ENCODE results near the gene SDC3.

Gene SDC3

DNA sequence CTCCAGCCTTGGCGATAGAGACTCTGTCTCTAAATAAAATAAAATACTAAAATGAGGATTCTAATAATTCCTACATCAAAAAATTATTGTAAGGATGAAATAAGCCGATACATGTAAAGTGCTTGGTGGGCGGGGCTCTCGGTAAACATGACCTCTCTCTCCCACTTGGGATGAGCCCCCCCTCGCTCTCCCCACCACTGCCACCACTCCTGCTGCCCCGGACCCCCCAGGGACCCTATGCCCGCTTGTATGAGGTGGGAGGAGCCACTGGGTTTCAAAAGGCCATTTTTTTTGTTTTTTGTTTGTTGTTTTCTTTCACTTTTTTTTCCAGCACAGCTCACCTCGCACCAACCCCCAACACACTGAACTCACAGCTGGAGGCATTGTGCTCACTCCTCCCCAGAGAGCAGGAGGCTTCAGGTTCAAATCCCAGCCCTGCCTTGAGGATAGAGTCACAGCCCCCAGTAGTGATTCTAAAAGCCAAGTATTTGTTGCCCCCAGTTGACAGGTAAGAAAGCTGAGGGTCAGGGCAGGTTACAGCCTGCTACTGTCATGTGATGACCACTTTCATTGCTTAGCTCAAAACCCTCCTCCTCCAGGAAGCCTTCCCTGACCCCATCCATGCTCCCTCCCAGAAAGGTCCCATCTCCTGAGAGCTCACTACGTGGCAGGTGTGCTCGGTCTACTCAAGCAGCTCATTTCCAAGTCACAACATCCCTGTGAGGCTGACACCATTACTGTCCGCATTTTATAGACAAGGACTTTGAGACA lies 4.2 kb downstream of the SDC3 start:
- DNase-seq, result no peak

DNA sequence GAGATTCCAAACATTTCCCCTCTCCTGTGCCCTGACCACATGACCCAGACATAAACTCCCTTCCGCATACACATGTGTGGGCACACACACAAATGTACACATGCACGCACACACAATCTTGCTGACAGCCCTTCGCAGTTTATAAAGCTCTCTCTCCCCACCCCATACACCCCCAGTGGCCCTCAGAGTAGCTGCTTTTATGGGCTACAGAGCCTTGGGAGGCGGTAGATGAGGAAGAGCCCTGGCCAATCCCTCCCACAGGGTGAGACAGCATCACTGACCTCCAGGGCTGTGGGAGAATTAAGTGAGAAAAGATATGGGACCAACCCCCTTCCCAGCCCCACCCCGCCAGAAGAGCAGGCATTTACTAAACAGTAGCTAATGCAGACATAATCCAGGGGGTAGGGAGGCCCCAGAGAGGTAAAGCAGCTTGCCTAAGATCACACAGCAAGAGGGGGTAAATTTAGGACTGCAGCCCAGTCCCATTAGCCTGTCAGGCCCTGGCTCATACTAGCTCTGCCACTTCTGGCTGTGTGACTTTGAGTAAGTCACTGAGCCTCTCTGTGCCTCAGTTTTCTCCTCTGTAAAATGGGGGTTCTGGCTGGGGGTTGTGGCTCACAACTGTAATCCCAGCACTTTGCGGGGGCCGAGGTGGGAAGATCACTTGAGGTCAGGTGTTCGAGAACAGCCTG lies 5.1 kb downstream of the SDC3 start:
- no peak for DNase-seq

DNA sequence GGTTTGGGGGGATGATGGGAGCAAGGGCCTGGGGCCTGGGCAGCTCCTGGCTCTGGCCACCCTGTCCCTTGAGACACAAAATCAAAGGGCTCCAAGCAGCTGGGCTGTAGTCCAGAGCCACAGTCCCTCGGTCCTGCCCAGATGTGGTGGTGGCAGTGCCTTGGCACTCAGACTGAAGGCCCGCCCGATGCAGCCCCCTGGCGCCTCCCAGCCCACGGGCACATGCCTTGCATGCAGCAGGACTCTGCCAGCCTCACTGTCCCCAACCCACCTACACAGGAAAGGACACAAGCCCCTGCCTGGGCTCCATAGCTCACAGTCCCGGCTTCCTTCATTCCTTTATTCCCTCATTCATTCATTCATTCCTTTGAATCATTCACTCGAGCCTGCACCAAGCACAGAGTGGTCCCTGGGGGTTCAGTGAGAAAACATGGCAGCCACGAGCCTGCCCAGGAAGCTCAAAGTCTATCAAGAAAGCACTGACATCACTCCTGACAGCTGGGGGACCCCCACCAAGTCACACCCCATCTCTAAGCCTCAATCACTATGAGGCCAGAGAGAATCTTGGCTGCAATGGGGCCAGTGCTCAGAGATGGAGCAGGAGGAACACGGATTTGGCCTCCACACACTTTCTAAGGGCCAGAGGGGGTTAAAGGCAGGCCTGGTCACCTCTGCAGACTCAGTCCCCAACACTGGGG lies 5.8 kb downstream of the SDC3 start:
- no peak for DNase-seq

DNA sequence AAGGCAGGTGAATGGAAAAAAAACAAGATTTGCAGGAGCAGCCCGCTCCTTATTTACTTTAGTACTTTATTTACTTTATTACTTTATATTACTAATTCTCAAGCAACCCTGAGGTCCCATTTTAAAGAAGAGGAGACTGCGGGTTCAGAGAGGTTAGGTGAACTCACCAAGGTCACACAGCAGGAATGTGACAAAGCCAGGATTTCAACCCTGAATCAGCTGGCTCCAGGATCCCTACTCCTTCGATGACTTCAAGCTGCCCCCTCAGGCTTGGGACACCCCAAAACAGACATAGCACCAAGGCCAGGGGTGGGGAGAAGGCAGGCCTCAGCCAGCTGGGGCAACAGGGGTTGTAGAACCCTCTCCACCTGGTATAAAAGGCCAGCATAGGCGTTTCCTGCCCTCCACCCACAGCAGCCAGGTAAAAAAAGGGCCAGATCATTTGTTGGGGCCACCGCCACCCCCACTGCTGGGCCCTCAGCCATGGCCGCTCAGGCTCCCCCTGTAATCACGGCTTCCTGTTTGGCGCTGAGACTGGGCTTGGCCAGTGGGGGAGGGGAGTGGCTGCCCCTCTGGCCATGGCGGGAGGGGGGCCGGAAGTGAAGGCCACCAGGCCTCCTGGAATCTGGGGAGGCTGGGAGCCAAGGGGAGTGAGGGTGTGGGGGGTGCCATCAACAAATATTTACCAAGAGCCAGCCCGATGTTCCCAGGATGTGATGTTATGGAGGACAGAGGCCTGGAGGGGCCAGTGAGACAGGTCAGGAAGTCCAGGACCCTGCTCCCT lies 6.6 kb downstream of the SDC3 start:
- no peak for DNase-seq

DNA sequence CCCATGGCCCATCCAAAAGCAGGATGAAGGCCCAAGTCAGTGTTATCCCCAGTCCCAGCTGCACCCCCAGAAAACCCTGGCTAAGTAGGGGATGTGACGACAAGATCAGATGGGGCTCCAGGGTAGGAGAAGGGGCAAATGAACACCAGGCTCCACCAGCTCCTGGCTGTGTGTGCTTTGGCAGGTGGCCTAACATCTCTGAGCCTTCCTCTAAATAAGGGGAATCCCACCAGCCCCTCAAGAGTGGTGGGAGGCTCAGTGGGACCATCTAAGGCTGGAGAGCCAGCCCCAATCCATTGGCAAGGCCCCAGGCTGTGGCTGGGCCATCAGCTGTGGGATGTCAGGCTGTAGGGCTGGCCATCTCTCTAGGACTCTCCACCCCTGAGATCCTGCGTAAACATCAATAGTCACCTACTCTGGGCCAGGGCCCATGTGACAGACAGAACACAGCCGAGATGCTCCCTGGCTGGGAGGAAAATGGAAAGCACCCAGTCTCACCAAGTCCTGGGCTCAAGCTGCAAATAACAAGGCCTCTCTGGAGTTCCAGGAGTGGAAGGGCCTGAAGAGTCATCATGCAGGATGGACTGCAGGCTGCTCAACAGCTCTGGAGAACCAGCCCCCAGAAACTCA lies 7.5 kb downstream of the SDC3 start:
- DNase-seq, result no peak

DNA sequence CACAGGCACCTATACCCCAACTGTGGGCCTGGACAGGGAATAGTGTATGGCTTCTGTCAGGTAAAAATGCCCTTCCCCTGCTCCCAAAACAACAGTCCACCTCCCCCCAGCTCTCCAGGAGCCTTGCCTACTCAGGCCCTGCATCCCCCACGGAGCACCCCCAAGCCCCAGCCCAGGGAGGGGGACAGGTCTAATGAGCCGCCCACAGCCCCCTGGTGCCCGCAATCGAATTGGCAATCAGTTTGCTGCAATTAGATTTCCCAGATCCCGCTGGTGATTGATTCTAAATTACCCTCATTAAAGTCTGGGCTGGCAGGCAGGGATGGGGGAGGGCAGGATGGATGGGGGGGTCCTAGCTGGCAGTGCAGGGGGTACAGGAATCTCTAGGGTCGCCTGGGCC lies 8.1 kb downstream of the SDC3 start:
- DNase-seq, result no peak

DNA sequence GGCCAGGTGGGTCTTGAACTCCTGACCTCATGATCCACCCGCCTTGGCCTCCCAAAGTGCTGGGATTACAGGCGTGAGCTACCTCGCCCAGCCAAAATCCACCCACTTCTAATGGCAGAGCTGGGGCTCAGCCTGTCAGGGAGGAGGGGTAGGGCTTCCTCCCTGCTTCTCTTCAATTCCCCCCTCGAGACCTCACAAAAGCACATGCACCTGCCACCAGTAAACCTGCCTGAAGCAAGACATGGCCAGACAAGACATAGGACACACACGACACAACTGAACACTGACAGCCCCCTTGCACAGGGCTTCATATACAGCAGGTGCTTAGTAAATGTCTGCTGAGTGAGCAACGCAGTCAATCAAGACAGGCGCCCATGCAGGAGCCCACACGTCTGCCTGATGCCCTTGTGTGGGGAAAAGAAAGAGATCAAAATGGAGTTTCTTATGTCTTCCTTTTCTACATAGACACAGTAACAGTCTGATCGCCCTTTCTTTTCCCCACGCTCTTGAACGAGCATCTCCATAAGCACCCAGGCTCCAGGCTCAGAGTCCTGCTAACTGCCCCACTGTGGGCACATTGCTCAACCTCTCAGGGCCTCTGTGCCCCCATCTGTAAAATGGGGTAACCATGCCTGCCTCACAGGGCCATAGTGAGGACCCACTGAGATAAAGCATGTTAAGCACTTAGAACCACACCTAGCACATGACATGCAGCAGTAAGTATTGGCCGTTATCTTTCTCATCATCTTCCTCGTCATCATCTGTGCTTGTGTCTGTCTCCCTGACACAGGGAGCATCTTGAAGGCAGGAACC lies 8.8 kb downstream of the SDC3 start:
- no peak for DNase-seq

DNA sequence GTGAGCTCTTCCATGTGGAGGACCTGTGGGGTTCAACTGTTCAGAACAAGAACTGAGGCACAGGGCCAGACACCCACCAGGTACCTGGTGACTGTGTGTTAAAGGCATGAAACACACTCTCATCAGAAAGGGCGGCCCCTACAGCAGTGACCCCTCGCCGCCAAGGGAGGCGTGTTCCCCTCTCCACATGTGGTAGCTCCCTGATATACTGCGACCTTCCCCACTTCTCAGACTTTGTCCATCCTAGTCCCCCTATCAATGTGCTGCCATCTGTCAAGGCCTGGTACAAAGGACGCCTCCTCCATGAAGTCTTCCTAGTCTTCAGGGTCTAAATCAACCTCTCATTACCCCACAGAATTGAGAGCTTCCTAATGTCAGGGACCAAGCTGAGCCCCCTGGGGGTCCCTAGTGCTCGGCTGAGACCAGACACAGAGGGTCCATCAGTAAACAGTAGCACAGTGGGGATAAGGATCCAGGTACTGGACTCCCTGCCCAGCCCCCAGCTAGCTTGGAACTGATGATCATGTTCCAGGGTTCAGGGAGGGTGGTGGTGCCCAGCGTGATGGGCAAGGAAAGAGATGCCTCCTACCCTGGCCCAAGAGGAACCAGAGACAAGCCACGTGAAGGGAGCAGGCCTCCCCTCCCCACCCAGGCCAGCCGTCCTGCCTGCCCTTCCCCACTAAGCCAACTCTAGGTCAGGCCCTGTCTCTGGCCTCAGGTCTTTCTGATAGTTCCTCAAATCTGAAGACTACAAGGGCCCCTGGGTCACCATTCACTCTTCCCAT lies 10.3 kb downstream of the SDC3 start:
- DNase-seq, result no peak

DNA sequence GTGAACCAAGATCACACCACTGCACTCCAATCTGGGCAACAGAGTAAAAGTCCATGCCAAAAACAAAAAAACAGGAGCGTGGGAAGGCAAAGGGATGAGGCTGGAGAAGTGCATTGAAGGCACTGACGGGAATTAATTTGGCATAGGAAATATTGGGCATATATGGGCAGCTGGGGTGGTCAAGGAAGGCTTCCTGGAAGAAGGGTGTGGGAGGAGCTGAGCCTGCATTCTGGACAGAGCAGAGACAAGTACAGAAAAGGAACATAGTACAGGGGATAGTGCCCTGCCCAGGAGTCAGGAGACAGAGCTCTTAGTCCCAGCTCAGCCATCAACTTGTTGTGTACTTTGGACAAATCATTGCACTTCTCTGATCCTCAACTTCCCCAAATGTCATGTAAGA lies 11.7 kb downstream of the SDC3 start:
- DNase-seq, result no peak

DNA sequence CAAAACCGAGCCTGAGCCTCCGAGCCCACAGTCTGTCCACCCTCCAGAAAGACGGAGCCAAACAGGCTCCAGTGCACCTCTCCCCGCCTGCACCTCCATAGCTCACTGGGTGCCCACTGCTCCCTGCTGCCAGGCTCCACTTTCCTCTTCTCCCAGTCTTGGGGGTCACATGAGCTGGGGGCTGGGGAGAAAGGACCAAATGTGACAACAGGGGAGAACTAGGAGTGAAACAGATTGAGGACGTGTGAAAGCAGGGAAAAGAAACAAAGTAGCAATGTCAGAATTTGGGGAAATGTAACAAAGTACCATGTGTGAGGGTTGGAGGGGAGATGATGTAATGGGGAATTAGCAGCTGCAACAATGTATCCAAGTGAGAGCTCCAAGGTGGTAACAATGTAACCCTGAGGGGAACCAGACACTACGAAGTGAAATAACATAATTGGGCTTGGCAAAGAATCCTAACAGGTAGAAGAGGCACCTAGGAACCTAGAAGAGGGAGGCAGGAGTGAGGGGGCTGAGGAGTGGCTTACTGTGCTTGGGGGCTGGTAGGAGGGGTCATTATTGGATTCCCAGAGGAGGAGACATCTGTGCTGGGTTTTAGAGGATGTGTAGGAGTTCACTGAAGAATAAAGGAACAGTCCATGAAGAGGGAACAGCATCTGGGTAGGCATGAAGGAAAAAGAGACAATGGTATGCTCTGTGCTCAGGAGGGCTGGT lies 12.5 kb downstream of the SDC3 start:
- no peak for DNase-seq

DNA sequence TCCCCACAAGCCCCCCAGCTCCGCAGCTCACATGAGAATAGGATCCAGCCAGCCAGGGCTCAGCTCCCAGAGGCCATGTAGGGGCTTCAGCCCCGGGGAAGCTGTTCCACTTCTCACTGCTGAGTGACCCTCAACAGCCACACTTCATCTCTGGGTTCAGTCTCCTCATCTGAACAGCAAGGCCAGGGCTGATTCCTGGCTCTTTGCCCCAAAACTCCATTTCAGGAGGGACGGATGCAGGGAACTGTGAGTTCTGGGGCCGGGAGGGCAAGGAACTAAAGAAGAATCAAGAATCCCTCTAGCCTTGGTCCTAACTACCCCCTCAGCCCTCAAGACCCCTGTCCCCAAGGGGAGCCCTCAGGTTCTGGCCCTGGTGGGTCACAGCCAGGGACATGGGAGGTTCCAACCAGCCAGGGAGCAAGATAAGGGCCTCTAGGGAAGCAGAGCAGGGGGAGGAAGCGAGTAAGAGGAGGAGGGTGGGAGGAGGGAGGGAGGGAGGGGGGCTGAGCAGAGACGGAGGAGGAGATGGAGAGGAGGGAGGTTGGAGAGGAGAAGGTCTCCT lies 13.1 kb downstream of the SDC3 start:
- DNase-seq, result no peak

DNA sequence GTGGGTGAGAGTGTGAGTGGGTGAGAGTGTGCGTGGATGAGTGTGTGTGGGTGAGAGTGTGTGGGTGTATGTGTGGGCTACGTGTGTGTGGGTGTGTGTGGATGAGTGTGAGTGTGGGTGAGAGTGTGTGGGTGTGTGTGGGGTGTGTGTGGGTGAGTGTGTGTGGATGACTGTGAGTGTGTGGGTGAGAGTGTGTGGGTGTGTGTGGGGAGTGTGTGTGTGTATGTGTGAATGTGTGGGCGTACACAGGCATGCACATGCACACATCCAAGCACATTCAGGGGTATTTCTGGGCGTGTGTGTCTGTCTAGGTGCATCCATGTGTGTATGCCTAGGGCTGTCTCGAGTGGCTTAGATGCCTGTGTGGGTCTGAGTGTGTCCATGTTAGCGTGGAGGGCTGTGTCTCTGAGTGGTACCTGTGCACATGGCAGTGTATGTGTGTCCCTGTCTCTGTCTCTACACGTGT lies 14.0 kb downstream of the SDC3 start:
- DNase-seq, result no peak

DNA sequence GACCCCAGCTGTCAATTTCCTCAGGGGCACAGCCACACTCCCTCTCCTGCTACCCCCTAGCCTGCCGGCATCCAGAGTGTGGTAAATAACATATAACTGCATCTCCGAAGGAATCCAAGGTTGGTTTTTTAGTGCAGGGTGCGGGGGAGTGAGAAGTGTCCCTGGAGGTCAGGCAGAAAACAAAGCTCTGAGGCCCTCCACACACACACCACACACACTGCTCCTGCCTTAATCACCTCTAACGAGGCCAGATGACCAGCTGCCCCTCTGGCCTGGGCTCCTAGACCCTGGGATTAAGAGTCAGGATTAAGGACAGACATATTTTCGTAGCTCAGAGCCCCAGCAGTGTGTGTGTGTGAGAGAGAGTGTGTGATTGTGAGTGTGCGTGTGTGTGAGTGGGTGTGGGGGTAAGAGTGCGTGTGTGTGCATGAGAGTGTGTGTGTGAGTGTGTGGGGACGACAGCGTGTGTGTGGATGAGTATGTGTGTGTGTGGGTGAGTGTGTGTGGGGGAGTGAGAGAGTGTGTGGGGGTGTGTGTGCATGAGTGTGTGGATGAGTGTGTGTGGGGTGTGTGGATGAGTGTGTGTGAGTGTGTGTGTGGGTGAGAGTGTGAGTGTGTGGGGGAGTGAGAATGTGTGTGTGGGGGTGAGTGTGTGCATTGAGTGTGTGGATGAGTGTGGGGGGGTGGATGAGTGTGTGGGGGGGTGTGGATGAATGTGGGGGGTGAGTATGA lies 14.6 kb downstream of the SDC3 start:
- DNase-seq, result no peak

DNA sequence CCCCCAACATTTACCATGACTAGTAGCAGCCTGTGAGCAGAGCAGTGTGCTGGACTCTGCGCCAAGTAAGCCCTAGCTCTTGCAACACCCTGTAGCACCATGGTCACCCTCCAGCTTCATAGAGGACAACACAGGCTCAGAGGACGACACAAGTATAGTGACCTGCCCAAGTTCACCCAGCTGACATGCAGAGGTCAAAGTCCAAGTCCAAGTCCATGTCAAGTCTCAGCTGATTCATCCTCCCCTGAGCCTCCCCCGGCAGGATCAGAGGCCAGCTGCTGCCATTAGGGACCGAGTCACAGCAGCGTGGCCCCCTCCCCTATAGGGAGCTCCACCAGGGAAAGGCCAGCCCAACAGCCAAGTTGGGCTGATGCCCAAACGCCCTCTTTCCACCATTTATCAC lies 15.9 kb downstream of the SDC3 start:
- DNase-seq, result no peak

DNA sequence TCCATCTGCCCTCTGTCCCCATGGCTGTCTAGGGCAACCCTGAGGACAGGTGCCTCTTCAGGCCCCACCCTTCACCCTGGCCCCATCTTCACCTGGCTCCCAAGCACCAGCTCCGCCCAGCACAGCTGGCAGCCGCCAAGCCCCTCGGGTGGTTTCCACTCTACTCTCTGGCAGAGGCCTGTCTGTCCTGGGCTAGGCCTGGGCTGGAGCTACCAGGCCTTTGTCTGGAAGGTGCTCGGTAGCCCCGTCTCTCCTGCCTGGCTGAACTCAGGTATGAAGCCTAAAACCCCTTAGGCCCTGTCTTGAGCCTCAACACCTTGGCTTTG lies 17.4 kb downstream of the SDC3 start:
- DNase-seq, result no peak

DNA sequence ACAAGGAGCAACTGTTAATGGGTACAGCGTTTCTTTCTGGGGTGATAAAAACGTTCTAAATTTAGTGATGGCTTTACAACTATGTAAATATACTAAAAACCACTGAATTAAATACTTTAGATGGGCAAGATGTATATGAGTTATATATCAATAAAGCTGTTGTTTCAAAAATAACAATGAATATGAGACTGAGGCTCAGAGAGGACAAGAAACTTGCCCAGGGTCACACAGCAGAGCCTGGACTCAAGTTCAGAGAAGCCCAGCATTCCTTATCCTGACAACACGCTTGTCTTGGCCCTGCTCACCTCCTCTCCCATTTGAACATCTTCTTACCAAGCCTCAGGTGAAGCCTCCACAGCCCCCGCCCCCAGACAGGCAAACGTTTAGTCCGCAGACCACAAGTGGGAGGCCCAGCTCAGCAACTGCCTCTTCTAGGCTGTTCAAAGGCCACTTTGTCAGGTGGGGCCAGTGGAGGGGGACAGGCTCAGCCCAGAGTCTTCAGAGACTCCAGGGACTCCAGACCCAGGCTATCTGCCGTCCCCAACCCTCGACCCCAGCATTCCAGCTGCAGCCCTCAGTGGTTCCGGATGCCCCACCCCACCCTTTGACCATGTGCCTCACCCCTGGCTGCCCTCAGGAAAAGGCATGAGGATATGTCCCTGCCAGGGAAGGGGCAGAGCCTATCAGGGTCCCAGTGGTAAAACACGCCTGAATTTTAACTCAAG lies 17.9 kb downstream of the SDC3 start:
- DNase-seq, result no peak

DNA sequence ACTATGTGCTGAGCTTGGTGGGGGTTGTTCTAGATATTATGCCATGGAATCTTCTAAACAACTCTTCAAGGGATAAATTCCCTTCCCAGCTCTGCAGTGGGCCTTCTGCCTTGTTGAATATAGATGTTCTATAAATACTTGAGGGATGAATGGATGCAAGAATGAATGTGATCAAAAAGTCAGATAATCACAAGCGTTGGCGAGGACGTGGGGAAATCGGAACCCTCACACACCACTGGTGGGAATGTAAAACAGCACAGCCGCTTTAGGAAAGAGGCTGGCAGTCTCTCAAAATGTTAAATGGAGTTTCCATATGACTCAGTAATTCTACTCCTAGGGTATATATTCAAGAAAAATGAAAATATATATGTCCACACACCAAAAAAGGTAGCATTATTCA lies 19.0 kb downstream of the SDC3 start:
- no peak for DNase-seq

DNA sequence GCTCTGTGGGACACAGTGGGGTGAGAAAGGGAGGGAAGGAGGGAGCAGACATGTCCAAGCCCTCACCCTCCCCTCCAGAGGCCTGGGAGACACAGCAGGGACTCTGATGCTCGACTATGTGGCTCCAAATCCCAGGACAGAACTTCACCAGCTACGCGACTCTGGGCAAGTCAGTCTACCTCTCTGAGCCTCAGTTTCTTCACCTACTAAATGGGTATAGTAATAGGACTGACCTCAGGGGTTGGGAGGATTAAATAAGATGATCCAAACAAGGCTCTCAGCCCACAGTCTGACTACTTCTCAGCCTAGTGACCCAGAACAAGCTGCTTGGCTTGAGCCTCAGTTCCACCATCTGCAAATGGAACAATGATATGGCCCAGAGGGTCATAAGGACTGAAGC lies 19.6 kb downstream of the SDC3 start:
- DNase-seq, result no peak

DNA sequence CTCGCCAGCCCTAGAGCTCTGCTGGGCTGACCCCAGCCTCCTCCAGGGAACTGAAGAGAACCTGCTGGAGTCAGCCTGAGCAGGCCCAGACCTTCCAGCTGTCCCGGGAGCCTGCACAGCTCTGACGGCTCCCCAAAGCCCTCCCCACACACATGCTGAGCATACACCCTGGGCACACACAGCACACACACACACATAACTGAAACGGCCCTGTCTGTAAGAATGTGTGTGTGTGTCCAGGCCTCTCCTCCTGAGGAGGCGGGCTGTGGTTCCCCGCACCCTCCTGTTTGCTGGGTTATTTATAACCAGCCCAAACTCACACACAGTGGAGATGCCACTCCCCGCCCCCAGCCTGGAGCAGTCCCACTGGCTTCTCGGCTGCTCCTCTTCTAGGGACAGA lies 20.2 kb downstream of the SDC3 start:
- DNase-seq, result no peak

Data from NK-92 treated with Interleukin-12 subunit alpha and Interleukin-12 subunit beta, amount 100 ng/mL, for 24 hours (cell line).